Mesendoderm (in vitro differentiated cells): ENCODE measurements around the gene CNP.

ENCODE experiments used
- DNase-seq: peaks from one replicate; pipeline ENCODE4 v3.0.0; 2013
- H2AK5ac ChIP-seq: 2 replicates; pipeline ENCODE4 v1.6.1; 2013; ENCODE audit warnings: low read length, inconsistent platforms
- H2BK120ac ChIP-seq: 2 replicates; pipeline ENCODE4 v1.6.1; 2013; ENCODE audit warnings: low read depth, mild to moderate bottlenecking, low read length, moderate library complexity, mixed read lengths
- H2BK15ac ChIP-seq: replicated peaks from 2 replicates; pipeline ENCODE4 v1.6.1; 2013; ENCODE audit warnings: low read depth, mild to moderate bottlenecking, moderate library complexity
- H2BK5ac ChIP-seq: 2 replicates; pipeline ENCODE4 v1.6.1; 2013; ENCODE audit warnings: low read length, inconsistent platforms
- H3K18ac ChIP-seq: 2 replicates; pipeline ENCODE4 v1.6.1; 2013; ENCODE audit warnings: mild to moderate bottlenecking, low read length, mixed read lengths
- H3K23ac ChIP-seq: one replicate; pipeline ENCODE4 v1.6.1; 2013; ENCODE audit warnings: low read length
- H3K27ac ChIP-seq: 2 replicates; pipeline ENCODE4 v1.5.1; 2013; ENCODE audit warnings: low read depth, mild to moderate bottlenecking, inconsistent platforms, low read length, moderate library complexity
- H3K27me3 ChIP-seq: 2 replicates; pipeline ENCODE4 v1.6.1; 2013; ENCODE audit warnings: low read length, control low read depth, mild to moderate bottlenecking, inconsistent platforms; ENCODE audit not compliant: insufficient read depth, poor library complexity
- H3K36me3 ChIP-seq: 2 replicates; pipeline ENCODE4 v1.6.1; 2013; ENCODE audit warnings: low read length, inconsistent platforms; ENCODE audit not compliant: control insufficient read depth, insufficient read depth
- H3K4ac ChIP-seq: one replicate; pipeline ENCODE4 v1.6.1; 2013; ENCODE audit warnings: low read depth, mild to moderate bottlenecking, low read length, moderate library complexity
- H3K4me1 ChIP-seq: 2 replicates; pipeline ENCODE4 v1.6.1; 2013; ENCODE audit warnings: low read depth, low read length, inconsistent platforms; ENCODE audit not compliant: control insufficient read depth
- H3K4me2 ChIP-seq: 2 replicates; pipeline ENCODE4 v1.6.1; 2013; ENCODE audit warnings: low read length
- H3K4me3 ChIP-seq: 2 replicates; pipeline ENCODE4 v1.5.1; 2013; ENCODE audit warnings: mild to moderate bottlenecking, low read length
- H3K56ac ChIP-seq: one replicate; pipeline ENCODE4 v1.6.1; 2013; ENCODE audit warnings: low read length
- H3K79me1 ChIP-seq: 2 replicates; pipeline ENCODE4 v1.6.1; 2013; ENCODE audit warnings: low read length, inconsistent platforms
- H3K79me2 ChIP-seq: 2 replicates; pipeline ENCODE4 v1.6.1; 2013; ENCODE audit warnings: mild to moderate bottlenecking, low read length; ENCODE audit not compliant: control insufficient read depth, insufficient read depth
- H3K9ac ChIP-seq: 2 replicates; pipeline ENCODE4 v1.6.1; 2013; ENCODE audit warnings: low read length, inconsistent platforms
- H4K5ac ChIP-seq: one replicate; pipeline ENCODE4 v1.6.1; 2013; ENCODE audit warnings: low read length
- H4K8ac ChIP-seq: one replicate; pipeline ENCODE4 v1.6.1; 2013; ENCODE audit warnings: low read depth, mild to moderate bottlenecking, control low read depth, low read length, moderate library complexity
- WGBS: extraction: QIAGEN DNeasy Blood & Tissue Kit; methylation state at CpG from one replicate; pipeline ENCODE4 v1.1.7; 2013; ENCODE audit warnings: low lambda C conversion rate, missing lambda C conversion rate; ENCODE audit not compliant: insufficient coverage; ENCODE audit errors: extremely low coverage; 5-methylcytosine and 5-hydroxymethylcytosine counted together

CNP gene

DNA sequence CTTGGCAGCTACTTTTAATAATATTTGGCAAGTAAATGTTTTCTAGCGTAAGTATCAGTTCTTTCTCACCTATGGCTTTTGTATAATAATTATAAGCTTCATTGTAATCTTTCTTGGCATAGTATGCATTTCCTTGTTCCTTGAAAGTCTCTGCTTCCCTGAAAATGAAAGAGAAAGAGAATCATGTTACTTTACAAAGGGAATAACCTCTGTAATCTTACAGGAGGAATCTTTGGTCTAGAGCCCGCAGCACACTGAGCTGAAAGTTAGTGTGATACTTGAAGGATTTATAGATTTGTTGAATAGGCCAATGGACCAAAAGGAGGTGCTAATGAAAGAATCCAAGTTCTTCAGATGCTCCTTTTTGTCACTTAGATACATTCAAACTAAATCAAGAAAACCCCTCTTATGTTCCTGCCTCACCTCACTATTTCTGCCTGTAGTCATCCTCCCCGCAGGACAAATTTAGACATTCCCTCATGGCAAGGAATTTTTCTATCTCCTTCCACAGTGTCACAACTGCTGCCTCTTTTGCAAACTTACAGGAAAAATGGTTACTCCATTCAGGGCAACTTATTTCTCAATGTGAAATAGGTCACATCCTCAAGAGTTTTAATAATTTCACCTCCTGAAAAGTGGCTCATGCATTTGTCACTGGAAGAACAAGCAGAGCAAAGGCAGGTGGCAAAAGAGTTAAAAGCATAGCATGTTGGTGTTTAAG is 34.0 kb downstream of the CNP start:
- Histone ChIP-seq H3K4me2 (no peak overlapping the region), H3K4me1 (no peaks in the 10 kb centered on the region), H3K18ac (no peak overlapping the region), H4K5ac (no peak overlapping the region), H2BK5ac (no peak overlapping the region), H3K56ac (no peak overlapping the region), H3K27me3 (no peaks in the 10 kb centered on the region), H2AK5ac (no peak overlapping the region), H3K4ac (no peak overlapping the region), H3K79me1 (peaks cover 23% of the 10 kb centered on the region), H3K23ac (no peak overlapping the region), H3K36me3 (peaks cover 10% of the 10 kb centered on the region), H2BK15ac (no peak overlapping the region), H3K4me3 (no peak overlapping the region), H3K79me2 (peaks cover 38% of the 10 kb centered on the region), H3K27ac (no peak overlapping the region), H4K8ac (no peak overlapping the region), H3K9ac (no peak overlapping the region), H2BK120ac (no peak overlapping the region)
- WGBS: no CpG with 5 or more reads among the region's 3 CpGs
- DNase-seq: no peak

DNA sequence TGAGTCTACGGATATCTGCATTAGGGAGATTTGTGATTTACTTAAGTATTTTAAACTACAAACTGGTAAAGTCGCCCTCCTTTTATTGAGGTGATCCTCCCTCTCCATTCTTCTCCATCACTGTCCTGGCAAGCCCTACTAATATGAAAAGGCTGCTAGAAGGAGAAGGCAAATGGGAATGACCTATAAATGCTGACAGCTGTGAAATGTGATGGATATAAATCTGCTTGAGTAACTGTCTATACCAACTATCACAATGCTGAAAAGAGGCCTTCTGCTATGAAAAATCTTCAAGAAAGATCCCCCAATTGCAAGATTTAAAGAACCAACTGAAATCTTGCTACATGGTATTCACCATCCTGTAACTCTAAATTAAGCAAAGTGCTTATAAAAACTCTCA is 35.1 kb downstream of the CNP start:
- no peak overlapping the region for H3K27ac ChIP-seq
- H2BK120ac ChIP-seq: no peak overlapping the region
- H4K5ac ChIP-seq: no peak overlapping the region
- no peak overlapping the region for H3K56ac ChIP-seq
- no peak overlapping the region for H2BK15ac ChIP-seq
- H3K79me1 ChIP-seq: peaks cover 23% of the 10 kb centered on the region
- no peak overlapping the region for H2AK5ac ChIP-seq
- DNase-seq: no peak
- WGBS: no CpG with 5 or more reads among the region's 2 CpGs
- H2BK5ac ChIP-seq: no peak overlapping the region
- H4K8ac ChIP-seq: no peak overlapping the region
- H3K79me2 ChIP-seq: peaks cover 44% of the 10 kb centered on the region
- H3K4me2 ChIP-seq: no peak overlapping the region
- H3K18ac ChIP-seq: no peak overlapping the region
- no peaks in the 10 kb centered on the region for H3K27me3 ChIP-seq
- peaks cover 10% of the 10 kb centered on the region for H3K36me3 ChIP-seq
- no peak overlapping the region for H3K9ac ChIP-seq
- no peak overlapping the region for H3K4me3 ChIP-seq
- H3K4me1 ChIP-seq: no peaks in the 10 kb centered on the region
- no peak overlapping the region for H3K23ac ChIP-seq
- no peak overlapping the region for H3K4ac ChIP-seq

DNA sequence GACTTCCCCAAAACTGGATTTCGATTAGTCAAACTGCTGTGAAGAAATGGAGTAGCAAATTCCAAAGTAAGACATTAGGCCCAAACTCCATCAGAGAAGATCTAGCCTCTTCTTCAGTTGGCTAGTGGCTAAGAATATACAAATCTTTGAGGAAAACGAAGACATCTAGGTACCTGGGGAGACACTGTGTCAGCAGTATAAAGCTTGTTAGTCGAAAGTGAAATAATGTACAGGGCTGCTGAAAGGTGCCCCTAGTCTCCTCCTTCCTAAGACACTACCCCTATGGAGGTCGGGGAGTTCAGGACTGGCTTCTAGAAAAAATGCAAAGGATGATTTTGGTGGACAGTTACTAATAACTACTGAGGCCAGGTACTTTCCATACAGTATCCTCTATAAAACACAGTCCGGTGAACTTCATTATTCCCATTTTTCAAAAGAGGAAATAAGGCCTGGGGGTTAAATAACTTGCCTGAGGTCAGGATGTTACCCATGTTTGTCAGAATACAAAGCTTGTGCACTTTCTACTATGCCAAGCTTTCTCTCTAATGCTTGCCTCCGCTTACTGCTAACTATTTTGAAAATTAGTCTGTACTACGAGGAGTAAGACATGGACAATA is 35.7 kb downstream of the CNP start:
- Histone ChIP-seq H3K27me3 (no peaks in the 10 kb centered on the region), H3K4me1 (no peaks in the 10 kb centered on the region), H2BK5ac (no peak overlapping the region), H2BK120ac (no peak overlapping the region), H3K56ac (no peak overlapping the region), H3K27ac (no peak overlapping the region), H3K4ac (no peak overlapping the region), H3K79me1 (peaks cover 23% of the 10 kb centered on the region), H2BK15ac (no peak overlapping the region), H3K36me3 (peaks cover 5% of the 10 kb centered on the region), H3K4me3 (no peak overlapping the region), H2AK5ac (no peak overlapping the region), H3K23ac (no peak overlapping the region), H3K18ac (no peak overlapping the region), H4K5ac (no peak overlapping the region), H3K79me2 (peaks cover 48% of the 10 kb centered on the region), H3K4me2 (no peak overlapping the region), H3K9ac (no peak overlapping the region), H4K8ac (peak overlapping the region; percentile 39)
- WGBS: no CpG with 5 or more reads among the region's 7 CpGs
- no peak for DNase-seq

DNA sequence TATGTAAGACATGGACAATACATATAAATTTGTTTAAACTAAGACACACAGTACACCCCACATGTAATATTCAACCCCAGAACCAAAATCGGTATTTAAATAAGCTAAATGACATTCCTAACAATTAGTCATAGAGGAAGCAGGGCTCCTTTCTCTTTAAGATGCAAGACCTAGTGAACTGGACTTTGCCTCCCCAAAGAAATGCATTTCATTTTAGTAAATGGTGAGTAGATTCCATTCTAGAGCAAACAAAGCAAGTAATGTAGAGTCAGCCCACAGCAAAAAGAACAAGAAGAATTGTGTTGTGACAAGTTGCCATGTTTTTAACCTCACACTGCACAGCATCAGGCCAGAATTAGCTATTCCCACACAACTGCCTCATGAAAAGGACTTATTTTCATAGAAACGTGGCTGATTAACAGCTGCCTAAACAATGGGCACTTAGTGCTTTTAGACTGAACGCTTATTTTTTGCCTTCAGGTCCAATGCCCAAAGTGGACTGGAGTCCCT is 36.3 kb downstream of the CNP start:
- H3K27ac ChIP-seq: no peak overlapping the region
- no peak overlapping the region for H2BK5ac ChIP-seq
- no CpG with 5 or more reads among the region's 3 CpGs for WGBS
- H3K79me1 ChIP-seq: peaks cover 23% of the 10 kb centered on the region
- no peaks in the 10 kb centered on the region for H3K4me1 ChIP-seq
- no peak overlapping the region for H2AK5ac ChIP-seq
- H2BK15ac ChIP-seq: no peak overlapping the region
- H3K36me3 ChIP-seq: peaks cover 3% of the 10 kb centered on the region
- H3K79me2 ChIP-seq: peaks cover 51% of the 10 kb centered on the region
- no peak overlapping the region for H3K4me3 ChIP-seq
- no peak overlapping the region for H3K56ac ChIP-seq
- H3K4ac ChIP-seq: no peak overlapping the region
- no peak overlapping the region for H3K23ac ChIP-seq
- no peak overlapping the region for H3K4me2 ChIP-seq
- no peak overlapping the region for H4K5ac ChIP-seq
- H4K8ac ChIP-seq: no peak overlapping the region
- no peaks in the 10 kb centered on the region for H3K27me3 ChIP-seq
- no peak overlapping the region for H3K18ac ChIP-seq
- DNase-seq: no peak
- H3K9ac ChIP-seq: no peak overlapping the region
- H2BK120ac ChIP-seq: no peak overlapping the region

DNA sequence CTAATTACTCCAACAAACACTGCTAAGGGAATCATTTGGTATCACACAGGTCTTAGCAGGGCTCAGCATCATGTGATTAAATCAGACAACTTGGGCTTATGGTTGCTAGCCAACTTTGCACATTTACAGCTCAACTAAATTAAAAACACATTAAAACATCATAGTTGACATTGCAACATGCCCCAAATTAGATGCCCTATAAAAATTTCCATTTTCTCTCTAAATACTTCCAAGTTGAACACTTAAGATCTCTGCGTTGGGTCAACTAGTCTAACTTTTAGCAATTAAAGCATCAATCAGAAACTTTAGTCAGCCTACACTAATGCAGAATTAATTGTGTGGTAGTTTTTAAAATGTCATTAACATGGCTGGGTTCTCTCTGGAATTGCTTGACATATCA is 38.6 kb downstream of the CNP start:
- H3K4me1 ChIP-seq: no peaks in the 10 kb centered on the region
- H3K27ac ChIP-seq: no peak overlapping the region
- no peak overlapping the region for H3K9ac ChIP-seq
- no CpG with 5 or more reads among the region's 1 CpG for WGBS
- no peak for DNase-seq
- H4K8ac ChIP-seq: no peak overlapping the region
- no peak overlapping the region for H2BK5ac ChIP-seq
- no peak overlapping the region for H2BK120ac ChIP-seq
- H3K4me3 ChIP-seq: no peak overlapping the region
- no peak overlapping the region for H3K18ac ChIP-seq
- H3K36me3 ChIP-seq: no peaks in the 10 kb centered on the region
- peaks cover 67% of the 10 kb centered on the region for H3K79me2 ChIP-seq
- no peak overlapping the region for H2AK5ac ChIP-seq
- H3K4me2 ChIP-seq: no peak overlapping the region
- no peak overlapping the region for H3K23ac ChIP-seq
- peaks cover 25% of the 10 kb centered on the region for H3K79me1 ChIP-seq
- H4K5ac ChIP-seq: no peak overlapping the region
- H3K4ac ChIP-seq: no peak overlapping the region
- no peak overlapping the region for H2BK15ac ChIP-seq
- no peak overlapping the region for H3K56ac ChIP-seq
- no peaks in the 10 kb centered on the region for H3K27me3 ChIP-seq
